ENCODE measurements around the gene PIP4K2A. TPM values are rescaled to one million over a fixed set of nuclear protein-coding genes. Genes with fewer than 3 reads are reported as not detected.

The PIP4K2A gene
- total and polyA plus RNA-seq, 2 of the 13 experiments (the other 11 are each of a cell fraction or from before 2014, with no cell fraction given), result 9.1 to 22.6 TPM

DNA sequence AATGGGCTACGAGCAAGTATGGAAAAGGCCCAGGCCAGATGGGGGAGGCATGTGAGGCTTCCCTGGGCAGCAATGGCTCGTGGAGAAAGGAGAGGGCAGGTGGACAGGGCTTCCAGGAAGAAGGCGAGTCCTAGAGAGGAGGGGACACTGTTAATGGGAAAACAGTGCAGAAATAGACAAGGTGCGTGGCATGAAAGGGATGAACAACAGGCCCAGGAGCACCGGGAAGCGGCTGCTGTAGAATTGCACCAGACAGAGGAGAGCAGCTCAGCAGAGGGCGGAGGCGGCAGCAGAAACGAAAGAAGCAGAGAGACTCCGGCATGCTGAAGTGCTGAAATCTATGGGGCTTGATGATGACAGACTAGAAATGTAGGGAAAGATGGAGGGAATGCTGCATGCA lies 102.1 kb downstream of the PIP4K2A start (continued):
- TF ChIP-seq, protein P1, sequence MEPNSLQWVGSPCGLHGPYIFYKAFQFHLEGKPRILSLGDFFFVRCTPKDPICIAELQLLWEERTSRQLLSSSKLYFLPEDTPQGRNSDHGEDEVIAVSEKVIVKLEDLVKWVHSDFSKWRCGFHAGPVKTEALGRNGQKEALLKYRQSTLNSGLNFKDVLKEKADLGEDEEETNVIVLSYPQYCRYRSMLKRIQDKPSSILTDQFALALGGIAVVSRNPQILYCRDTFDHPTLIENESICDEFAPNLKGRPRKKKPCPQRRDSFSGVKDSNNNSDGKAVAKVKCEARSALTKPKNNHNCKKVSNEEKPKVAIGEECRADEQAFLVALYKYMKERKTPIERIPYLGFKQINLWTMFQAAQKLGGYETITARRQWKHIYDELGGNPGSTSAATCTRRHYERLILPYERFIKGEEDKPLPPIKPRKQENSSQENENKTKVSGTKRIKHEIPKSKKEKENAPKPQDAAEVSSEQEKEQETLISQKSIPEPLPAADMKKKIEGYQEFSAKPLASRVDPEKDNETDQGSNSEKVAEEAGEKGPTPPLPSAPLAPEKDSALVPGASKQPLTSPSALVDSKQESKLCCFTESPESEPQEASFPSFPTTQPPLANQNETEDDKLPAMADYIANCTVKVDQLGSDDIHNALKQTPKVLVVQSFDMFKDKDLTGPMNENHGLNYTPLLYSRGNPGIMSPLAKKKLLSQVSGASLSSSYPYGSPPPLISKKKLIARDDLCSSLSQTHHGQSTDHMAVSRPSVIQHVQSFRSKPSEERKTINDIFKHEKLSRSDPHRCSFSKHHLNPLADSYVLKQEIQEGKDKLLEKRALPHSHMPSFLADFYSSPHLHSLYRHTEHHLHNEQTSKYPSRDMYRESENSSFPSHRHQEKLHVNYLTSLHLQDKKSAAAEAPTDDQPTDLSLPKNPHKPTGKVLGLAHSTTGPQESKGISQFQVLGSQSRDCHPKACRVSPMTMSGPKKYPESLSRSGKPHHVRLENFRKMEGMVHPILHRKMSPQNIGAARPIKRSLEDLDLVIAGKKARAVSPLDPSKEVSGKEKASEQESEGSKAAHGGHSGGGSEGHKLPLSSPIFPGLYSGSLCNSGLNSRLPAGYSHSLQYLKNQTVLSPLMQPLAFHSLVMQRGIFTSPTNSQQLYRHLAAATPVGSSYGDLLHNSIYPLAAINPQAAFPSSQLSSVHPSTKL (CRISPR knock-in tag; IDR thresholded peaks at IDR 0.05), result no peak

DNA sequence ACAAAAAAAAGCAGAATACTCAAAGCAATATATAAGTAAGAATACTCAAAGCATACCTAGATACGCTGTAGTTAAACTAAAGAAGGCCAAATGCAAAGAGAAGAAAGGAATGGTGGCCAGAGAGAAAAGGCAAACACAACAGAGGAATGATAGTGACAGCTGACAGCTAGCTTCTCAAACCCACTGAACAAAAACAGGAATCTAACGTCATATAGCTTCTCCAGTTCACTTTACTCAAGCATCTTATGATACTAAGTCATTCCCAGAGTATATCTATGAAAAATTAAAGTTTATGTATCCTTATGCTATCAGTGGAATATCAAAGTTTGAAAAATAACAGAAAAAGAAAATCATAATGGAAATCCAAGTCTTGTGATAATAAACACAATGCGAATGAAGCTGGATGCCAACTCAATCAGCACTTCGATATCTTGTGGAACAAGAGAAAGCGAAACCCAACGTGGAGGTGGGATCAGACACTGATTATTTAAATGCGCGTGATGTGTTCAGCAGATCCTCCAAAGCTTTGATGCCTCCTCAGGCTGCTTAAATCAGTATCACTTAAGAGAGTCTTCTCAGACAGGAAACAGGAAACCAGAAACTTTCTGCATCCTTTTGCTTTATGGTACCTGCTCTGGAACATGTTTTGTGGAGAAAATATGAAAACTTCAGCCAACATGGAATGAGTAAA lies 102.8 kb downstream of the PIP4K2A start:
- H3K4me2 ChIP-seq (ENCODE audit: low read depth, low read length), result no peak overlapping the region
- peaks cover 12% of the 10 kb centered on the region for H3K79me2 ChIP-seq (ENCODE audit: insufficient read depth, low read length)
- no TSS peak for BruUV-seq (replicated peaks)
- FAIRE-seq, result no peak
- no peaks in the 10 kb centered on the region for H3K9me3 ChIP-seq (ENCODE audit: low read length)
- peaks cover 2 to 6% of the 10 kb centered on the region in 2 experiments; a peak in 2 of 5 replicates for H3K36me3 ChIP-seq (replicated peaks in 1 of 2; ENCODE audit: control insufficient read depth in 1 of 2, insufficient read depth in 2 of 2, low read length in 2 of 2)
- H2AFZ ChIP-seq (ENCODE audit: low read length), result no peak overlapping the region
- CTCF ChIA-PET (ENCODE audit: low intra/inter-chr PET ratio, low total read pairs), result no interaction called here
- POLR2A ChIA-PET, result no interaction called here
- no peak overlapping the region for H3K4me3 ChIP-seq (replicated peaks in 1 of 3; ENCODE audit: insufficient read depth in 1 of 3, low read depth in 2 of 3, low read length in 3 of 3)
- no peaks in the 10 kb centered on the region for H4K20me1 ChIP-seq (ENCODE audit: insufficient read depth, low read length)
- no peak overlapping the region for H3K27ac ChIP-seq (ENCODE audit: extremely low read length, insufficient read depth, low read length)
- intact Hi-C loops (cut with micrococcal nuclease; ENCODE audit: unreplicated experiment), result no loop called here
- no peaks in the 10 kb centered on the region for H3K27me3 ChIP-seq (ENCODE audit: control insufficient read depth in 1 of 2, insufficient read depth in 2 of 2, low read length in 2 of 2)
- no peak overlapping the region for H3K9ac ChIP-seq (ENCODE audit: insufficient read depth, low read depth, low read length)
- peaks cover 18% of the 10 kb centered on the region for H3K4me1 ChIP-seq (ENCODE audit: insufficient read depth, low read length)
- DNase-seq (ENCODE audit: low spot score), result no peak
- in situ Hi-C loops (cut with HindIII; ENCODE audit: extremely low pct_ligation_motif_present, low pct_unique_long_range_greater_than_20kb), result no loop called here
- no peak for ATAC-seq
- no peak for TF ChIP-seq ZNF510 (CRISPR knock-in tag; IDR thresholded peaks at IDR 0.05; ENCODE audit: low read depth)
- no peak for TF ChIP-seq GLI4 (CRISPR knock-in tag; IDR thresholded peaks at IDR 0.05; ENCODE audit: borderline replicate concordance)
- TF ChIP-seq, protein P2, sequence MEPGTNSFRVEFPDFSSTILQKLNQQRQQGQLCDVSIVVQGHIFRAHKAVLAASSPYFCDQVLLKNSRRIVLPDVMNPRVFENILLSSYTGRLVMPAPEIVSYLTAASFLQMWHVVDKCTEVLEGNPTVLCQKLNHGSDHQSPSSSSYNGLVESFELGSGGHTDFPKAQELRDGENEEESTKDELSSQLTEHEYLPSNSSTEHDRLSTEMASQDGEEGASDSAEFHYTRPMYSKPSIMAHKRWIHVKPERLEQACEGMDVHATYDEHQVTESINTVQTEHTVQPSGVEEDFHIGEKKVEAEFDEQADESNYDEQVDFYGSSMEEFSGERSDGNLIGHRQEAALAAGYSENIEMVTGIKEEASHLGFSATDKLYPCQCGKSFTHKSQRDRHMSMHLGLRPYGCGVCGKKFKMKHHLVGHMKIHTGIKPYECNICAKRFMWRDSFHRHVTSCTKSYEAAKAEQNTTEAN (CRISPR knock-in tag; conservative IDR thresholded peaks at IDR 0.05), result no peak
- no peak for TF ChIP-seq FLYWCH1 (CRISPR knock-in tag; IDR thresholded peaks at IDR 0.05)
- no peak for TF ChIP-seq BRD4 (CRISPR knock-in tag; IDR thresholded peaks at IDR 0.05)
- no peak for TF ChIP-seq TMF1 (CRISPR knock-in tag; IDR thresholded peaks at IDR 0.05; ENCODE audit: low read depth)
- no peak for TF ChIP-seq ZNF101 (CRISPR knock-in tag; IDR thresholded peaks at IDR 0.05; ENCODE audit: borderline replicate concordance, low read depth)
- TF ChIP-seq, protein P3, sequence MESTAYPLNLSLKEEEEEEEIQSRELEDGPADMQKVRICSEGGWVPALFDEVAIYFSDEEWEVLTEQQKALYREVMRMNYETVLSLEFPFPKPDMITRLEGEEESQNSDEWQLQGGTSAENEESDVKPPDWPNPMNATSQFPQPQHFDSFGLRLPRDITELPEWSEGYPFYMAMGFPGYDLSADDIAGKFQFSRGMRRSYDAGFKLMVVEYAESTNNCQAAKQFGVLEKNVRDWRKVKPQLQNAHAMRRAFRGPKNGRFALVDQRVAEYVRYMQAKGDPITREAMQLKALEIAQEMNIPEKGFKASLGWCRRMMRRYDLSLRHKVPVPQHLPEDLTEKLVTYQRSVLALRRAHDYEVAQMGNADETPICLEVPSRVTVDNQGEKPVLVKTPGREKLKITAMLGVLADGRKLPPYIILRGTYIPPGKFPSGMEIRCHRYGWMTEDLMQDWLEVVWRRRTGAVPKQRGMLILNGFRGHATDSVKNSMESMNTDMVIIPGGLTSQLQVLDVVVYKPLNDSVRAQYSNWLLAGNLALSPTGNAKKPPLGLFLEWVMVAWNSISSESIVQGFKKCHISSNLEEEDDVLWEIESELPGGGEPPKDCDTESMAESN (CRISPR knock-in tag; conservative IDR thresholded peaks at IDR 0.05), result no peak
- 96% methylated on average over 8 of the region's 8 CpGs for WGBS (ENCODE audit: low lambda C conversion rate)
